Renal cortical epithelial cell (primary cell): ENCODE measurements around the gene RGS6. TPM values are rescaled to one million over a fixed set of nuclear protein-coding genes. Genes with fewer than 3 reads are reported as not detected.

Source experiments
- DNase-seq: peaks from one replicate; pipeline ENCODE4 v3.0.0-alpha.2; 2011; ENCODE audit warnings: low read depth
- total RNA-seq: library from RNA; depleted of rRNA; stranded (reverse); fragments of >200 nt; gene quantifications from 2 replicates; pipeline ENCODE4 v1.2.3, GENCODE V29; 2014

Gene RGS6
- total RNA-seq, 1 donor from 2014 or later, result not detected

GRCh38 chr14:72164420-72165228, 232.4 kb downstream of the RGS6 start:
- no peak for DNase-seq

GRCh38 chr14:72165229-72165698, 233.0 kb downstream of the RGS6 start:
- no peak for DNase-seq

GRCh38 chr14:72169521-72169920, 237.3 kb downstream of the RGS6 start:
- DNase-seq, result no peak

GRCh38 chr14:72172049-72172448, 239.8 kb downstream of the RGS6 start:
- no peak for DNase-seq

- no peak for DNase-seq
Measured at GRCh38 chr14:72172597-72172996, 240.4 kb downstream of the RGS6 start.

GRCh38 chr14:72173038-72173720, 240.9 kb downstream of the RGS6 start:
- DNase-seq, result no peak

- no peak for DNase-seq
Measured at GRCh38 chr14:72177251-72177650, 245.0 kb downstream of the RGS6 start.

- DNase-seq, result no peak
Measured at GRCh38 chr14:72178517-72178916, 246.3 kb downstream of the RGS6 start.

GRCh38 chr14:72182708-72183432, 250.6 kb downstream of the RGS6 start:
- DNase-seq, result no peak

- DNase-seq, result no peak
Measured at GRCh38 chr14:72183631-72184030, 251.4 kb downstream of the RGS6 start.

- no peak for DNase-seq
Measured at GRCh38 chr14:72186523-72186922, 254.3 kb downstream of the RGS6 start.

- DNase-seq, result no peak
Measured at GRCh38 chr14:72196237-72197015, 264.2 kb downstream of the RGS6 start.

- DNase-seq, result no peak
Measured at GRCh38 chr14:72201645-72202044, 269.4 kb downstream of the RGS6 start.

GRCh38 chr14:72213424-72213823, 281.2 kb downstream of the RGS6 start:
- DNase-seq, result no peak

- no peak for DNase-seq
Measured at GRCh38 chr14:72215080-72215479, 282.9 kb downstream of the RGS6 start.

- no peak for DNase-seq
Measured at GRCh38 chr14:72217135-72217534, 284.9 kb downstream of the RGS6 start.

- DNase-seq, result no peak
Measured at GRCh38 chr14:72222046-72222445, 289.8 kb downstream of the RGS6 start.

GRCh38 chr14:72236629-72237028, 304.4 kb downstream of the RGS6 start:
- no peak for DNase-seq

- no peak for DNase-seq
Measured at GRCh38 chr14:72237722-72238666, 305.8 kb downstream of the RGS6 start.
